HG03342 (cell line): ENCODE data around the gene RHOT2.
A peak's percentile ranks its signal among the peaks of the same experiment; 100 is the strongest.
"Not testable (repeated sequence)": the region's sequence is repeated elsewhere in the genome, so short reads cannot be mapped to it uniquely, and the experiment has no call there.

Experiments used
- ATAC-seq: cut with Tn5 transposase; IDR thresholded peaks from one replicate; pipeline ENCODE4 v1.9.1; 2021; ENCODE audit warnings: mild to moderate bottlenecking, moderate library complexity; ENCODE audit not compliant: unreplicated experiment

Gene RHOT2

GRCh38 chr16:680967-681745 is 13.2 kb downstream of the RHOT2 start:
- ATAC-seq = no peak

- ATAC-seq = no peak
Measured at GRCh38 chr16:681746-682427, 14.0 kb downstream of the RHOT2 start.

GRCh38 chr16:682493-683395 is 14.8 kb downstream of the RHOT2 start:
- no peak for ATAC-seq

- ATAC-seq = no peak
Measured at GRCh38 chr16:683396-684070, 15.6 kb downstream of the RHOT2 start.

- ATAC-seq = peak; percentile 61
Measured at GRCh38 chr16:684071-684794, 16.3 kb downstream of the RHOT2 start, which contains the start of gene JMJD8. Gene JMJD8 (minus strand): TSS chr16:684334. CDS start chr16:684319, 15 bp downstream.

GRCh38 chr16:684961-685696 is 17.2 kb downstream of the RHOT2 start:
- ATAC-seq = no peak

GRCh38 chr16:685967-686366 is 18.0 kb downstream of the RHOT2 start:
- ATAC-seq = no peak

- no peak for ATAC-seq
Measured at GRCh38 chr16:686459-687260, 18.7 kb downstream of the RHOT2 start.

- ATAC-seq = no peak
Measured at GRCh38 chr16:687499-687898, 19.6 kb downstream of the RHOT2 start.

GRCh38 chr16:689175-689897 is 21.4 kb downstream of the RHOT2 start:
- ATAC-seq = no peak

GRCh38 chr16:691242-691641 is 23.3 kb downstream of the RHOT2 start:
- not testable (repeated sequence) for ATAC-seq

- no peak for ATAC-seq
Measured at GRCh38 chr16:692356-693108, 24.6 kb downstream of the RHOT2 start.

GRCh38 chr16:693364-693763 is 25.4 kb downstream of the RHOT2 start:
- no peak for ATAC-seq

- ATAC-seq = no peak
Measured at GRCh38 chr16:693766-694165, 25.8 kb downstream of the RHOT2 start.

- ATAC-seq = no peak
Measured at GRCh38 chr16:694187-694862, 26.4 kb downstream of the RHOT2 start.

GRCh38 chr16:694863-695354 is 27.0 kb downstream of the RHOT2 start:
- ATAC-seq = no peak
